Liver (tissue), 10 donors: ENCODE measurements around the gene HOXC11. TPM values are rescaled to one million over a fixed set of nuclear protein-coding genes. Genes with fewer than 3 reads are reported as not detected.

Experiments
- DNase-seq: peaks from one replicate; pipeline ENCODE4 v3.0.0-alpha.2; 2017; ENCODE audit warnings: low spot score
- H3K27ac ChIP-seq, 2 donors: one replicate each; pipeline ENCODE4 v1.7.0; 2013; ENCODE audit warnings: inconsistent platforms in 2 of 2, low read length in 2 of 2, control low read depth in 1 of 2, low read depth in 1 of 2, mild to moderate bottlenecking in 1 of 2
- H3K27me3 ChIP-seq, 4 donors: one replicate each; pipeline versions ENCODE4 v1.6.1 to v1.7.0; 2013; ENCODE audit warnings: low read length in 3 of 4, inconsistent platforms in 1 of 4, mild to moderate bottlenecking in 1 of 4, moderate library complexity in 1 of 4; ENCODE audit not compliant: control insufficient read depth in 4 of 4, insufficient read depth in 4 of 4
- H3K36me3 ChIP-seq, 4 donors: one replicate each; pipeline versions ENCODE4 v1.6.1 to v1.7.0; 2013; ENCODE audit warnings: low read length in 3 of 4, mild to moderate bottlenecking in 3 of 4, low read depth in 1 of 4, moderate library complexity in 1 of 4; ENCODE audit not compliant: control insufficient read depth in 4 of 4, insufficient read depth in 3 of 4
- H3K4me1 ChIP-seq, 4 donors: one replicate each; pipeline versions ENCODE4 v1.6.1 to v1.7.0; 2013; ENCODE audit warnings: low read length in 3 of 4, mild to moderate bottlenecking in 3 of 4, moderate library complexity in 1 of 4; ENCODE audit not compliant: control insufficient read depth in 4 of 4, insufficient read depth in 4 of 4
- H3K4me3 ChIP-seq, 3 donors: one replicate each; pipeline versions ENCODE4 v1.6.1 to v1.7.0; 2013; ENCODE audit warnings: low read length in 3 of 3, control low read depth in 1 of 3, low read depth in 1 of 3, mild to moderate bottlenecking in 1 of 3
- H3K9ac ChIP-seq, 2 donors: one replicate each; pipeline ENCODE4 v1.7.0; 2013; ENCODE audit warnings: low read length in 2 of 2, mild to moderate bottlenecking in 2 of 2, moderate library complexity in 2 of 2, control low read depth in 1 of 2, low read depth in 1 of 2
- H3K9me3 ChIP-seq, 4 donors: one replicate each; pipeline versions ENCODE4 v1.6.1 to v1.7.0; 2013; ENCODE audit warnings: low read length in 3 of 4; ENCODE audit not compliant: control insufficient read depth in 4 of 4
- CTCF ChIP-seq: fragments of 150-350 bp; IDR thresholded peaks from 2 replicates; pipeline ENCODE4 v1.5.1; 2017; ENCODE audit warnings: improper control_type of control experiment, low read depth, low read length; ENCODE audit not compliant: missing input control
- EGR1 ChIP-seq, 2 donors: IDR thresholded peaks; 2 replicates each; pipeline ENCODE4 v1.6.1; 2016 to 2018; ENCODE audit warnings: antibody characterized with exemption in 2 of 2, low read depth in 2 of 2
- FOXA2 ChIP-seq: IDR thresholded peaks from 2 replicates; pipeline ENCODE4 v1.6.1; 2016; ENCODE audit warnings: antibody characterized with exemption
- HNF4A ChIP-seq, 2 donors: conservative IDR thresholded peaks; 2 replicates each; pipeline ENCODE4 v1.6.1; 2016; ENCODE audit warnings: antibody characterized with exemption in 2 of 2, mild to moderate bottlenecking in 2 of 2
- HNF4G ChIP-seq: IDR thresholded peaks from 2 replicates; pipeline ENCODE4 v1.6.1; 2016; ENCODE audit warnings: antibody characterized with exemption
- MAX ChIP-seq: IDR thresholded peaks from 2 replicates; pipeline ENCODE4 v1.6.1; 2016; ENCODE audit warnings: antibody characterized with exemption
- NR2F2 ChIP-seq: IDR thresholded peaks from 2 replicates; pipeline ENCODE4 v1.6.1; 2016; ENCODE audit warnings: antibody characterized with exemption
- RAD21 ChIP-seq, 2 donors: IDR thresholded peaks; 2 replicates each; pipeline ENCODE4 v1.6.1; 2016; ENCODE audit warnings: antibody characterized with exemption in 2 of 2, mild to moderate bottlenecking in 2 of 2
- REST ChIP-seq: IDR thresholded peaks from 2 replicates; pipeline ENCODE4 v1.6.1; 2016; ENCODE audit warnings: antibody characterized with exemption, mild to moderate bottlenecking
- RXRA ChIP-seq, 2 donors: IDR thresholded peaks; 2 replicates each; pipeline ENCODE4 v1.6.1; 2017 to 2018; ENCODE audit warnings: antibody characterized with exemption in 2 of 2, mild to moderate bottlenecking in 1 of 2
- SP1 ChIP-seq: IDR thresholded peaks from 2 replicates; pipeline ENCODE4 v1.6.1; 2018; ENCODE audit warnings: antibody characterized with exemption, mild to moderate bottlenecking
- TAF1 ChIP-seq: conservative IDR thresholded peaks from 2 replicates; pipeline ENCODE4 v1.6.1; 2016; ENCODE audit warnings: antibody characterized with exemption, mild to moderate bottlenecking
- YY1 ChIP-seq: IDR thresholded peaks from 2 replicates; pipeline ENCODE4 v1.6.1; 2016; ENCODE audit warnings: antibody characterized with exemption, mild to moderate bottlenecking
- ZBTB33 ChIP-seq: IDR thresholded peaks from 2 replicates; pipeline ENCODE4 v1.6.1; 2016; ENCODE audit warnings: antibody characterized with exemption
- WGBS: extraction: QIAGEN DNeasy Blood & Tissue Kit; methylation state at CpG from one replicate; pipeline ENCODE4 v1.1.7; 2013; 5-methylcytosine and 5-hydroxymethylcytosine counted together
- polyA plus RNA-seq, 2 donors: library from polyadenylated mRNA; stranded (reverse) in 1 of 2; unstranded in 1 of 2; fragments of 200-250 nt in 1 of 2; fragments of >200 nt in 1 of 2; fragmentation: Nextera tagmentation in 1 of 2; extraction: Ambion mirVana in 1 of 2; gene quantifications; one replicate each; pipeline versions ENCODE4 v1.2.1 to v1.2.3, GENCODE V29; 2013 to 2015
- small RNA-seq: library from RNA; depleted of rRNA; stranded (forward); fragments of <200 nt; gene quantifications from one replicate; pipeline ENCODE3, GENCODE V24; 2014
- total RNA-seq, 2 donors: library from RNA; depleted of rRNA; stranded (reverse); fragments of >200 nt; gene quantifications; one replicate each; pipeline ENCODE4 v1.2.3, GENCODE V29; 2014
- donor health status: healthy.
- donor health status: healthy.
- donor health status: healthy.
- donor health status: healthy.
- donor health status: healthy.

Gene HOXC11
- total and polyA plus RNA-seq, 4 donors: not detected

- TF ChIP-seq RAD21 (IDR thresholded peaks at IDR 0.05): no peak
- no peak for TF ChIP-seq NR2F2
- TF ChIP-seq HNF4A (conservative IDR thresholded peaks at IDR 0.05): no peak
- TF ChIP-seq RXRA (IDR thresholded peaks at IDR 0.05): no peak
- no peak for TF ChIP-seq REST
- TF ChIP-seq CTCF: no peak
- no peak for TF ChIP-seq YY1
- TF ChIP-seq FOXA2: no peak
- TF ChIP-seq SP1: no peak
- no peak for TF ChIP-seq EGR1 (IDR thresholded peaks at IDR 0.05; ENCODE audit: low read depth in 2 of 2)
- TF ChIP-seq ZBTB33: no peak
- TF ChIP-seq HNF4G: no peak
- no peak for TF ChIP-seq MAX
- no peak for TF ChIP-seq TAF1
- no peak overlapping the region for H3K27ac ChIP-seq
- no peak for DNase-seq
- WGBS: 11% methylated on average over 22 of the region's 22 CpGs
- H3K9me3 ChIP-seq: no peaks in the 10 kb centered on the region
- peaks cover 10 to 37% (median 27%) of the 10 kb centered on the region in 4 donors for H3K27me3 ChIP-seq
- no peaks in the 10 kb centered on the region for H3K36me3 ChIP-seq
- H3K4me3 ChIP-seq: no peak overlapping the region
- peaks cover 0 to 12% (median 4%) of the 10 kb centered on the region in 4 donors for H3K4me1 ChIP-seq
- H3K9ac ChIP-seq: no peak overlapping the region
Observed at GRCh38 chr12:54026640-54027441, 53.9 kb downstream of the HOXC11 start.

Small RNAs within 50 kb of the gene (small RNA-seq; reads per million reads assigned to genes)
- gene AC012531.3 (not detected), gene AC012531.4 (not detected), gene MIR196A2 (not detected), gene RF01905 (not detected), gene RF01906 (not detected)

Other genes starting within 250 kb of the HOXC11 start
- gene CALCOCO1, start 245.7 kb upstream of the HOXC11 start, total RNA-seq: 10 to 100 TPM; 61.2 to 67.4 TPM
- 10 to 100 TPM; 24.4 to 25.2 TPM for gene CALCOCO1, start 245.7 kb upstream of the HOXC11 start, polyA plus RNA-seq
- not detected for gene CISTR, start 221.1 kb upstream of the HOXC11 start, total RNA-seq
- not detected for gene CISTR, start 221.1 kb upstream of the HOXC11 start, polyA plus RNA-seq
- gene HOXC13, start 34.3 kb upstream of the HOXC11 start, total RNA-seq: not detected
- gene HOXC13, start 34.3 kb upstream of the HOXC11 start, polyA plus RNA-seq: not detected
- gene HOXC12, start 18.2 kb upstream of the HOXC11 start, total RNA-seq: not detected
- gene HOXC12, start 18.2 kb upstream of the HOXC11 start, polyA plus RNA-seq: not detected
- not detected for gene HOTAIR, start 1.8 kb downstream of the HOXC11 start, total RNA-seq
- gene HOTAIR, start 1.8 kb downstream of the HOXC11 start, polyA plus RNA-seq: not detected
- not detected for gene HOXC10, start 12.0 kb downstream of the HOXC11 start, total RNA-seq
- not detected for gene HOXC10, start 12.0 kb downstream of the HOXC11 start, polyA plus RNA-seq
- gene HOXC9, start 27.0 kb downstream of the HOXC11 start, total RNA-seq: not detected
- not detected for gene HOXC9, start 27.0 kb downstream of the HOXC11 start, polyA plus RNA-seq
- gene HOXC8, start 35.9 kb downstream of the HOXC11 start, total RNA-seq: not detected
- gene HOXC8, start 35.9 kb downstream of the HOXC11 start, polyA plus RNA-seq: not detected
- gene HOXC6, start 55.3 kb downstream of the HOXC11 start, total RNA-seq: under 1 TPM in 1 of 2 donors, not detected in 1; 0.33 TPM
- gene HOXC6, start 55.3 kb downstream of the HOXC11 start, polyA plus RNA-seq: not detected
- gene HOXC5, start 59.9 kb downstream of the HOXC11 start, total RNA-seq: not detected
- gene HOXC5, start 59.9 kb downstream of the HOXC11 start, polyA plus RNA-seq: not detected
- not detected for gene HOXC4, start 80.7 kb downstream of the HOXC11 start, total RNA-seq
- gene HOXC4, start 80.7 kb downstream of the HOXC11 start, polyA plus RNA-seq: under 1 TPM in 1 of 2 donors, not detected in 1; 0.02 TPM
- 10 to 100 TPM; 17.6 to 22.9 TPM for gene SMUG1, start 215.9 kb downstream of the HOXC11 start, total RNA-seq
- 10 to 100 TPM; 28.0 to 42.9 TPM for gene SMUG1, start 215.9 kb downstream of the HOXC11 start, polyA plus RNA-seq